NCI-H446 (cell line): ENCODE measurements around the gene PPP1R10.

Experiments
- DNase-seq, 2 experiments: peaks; one replicate each; lab custom pipeline; 2025; lab: John Stamatoyannopoulos, UW

The PPP1R10 gene

GRCh38 chr6:30598912-30599624 lies 18.0 kb downstream of the PPP1R10 start:
- no peak for DNase-seq

GRCh38 chr6:30597315-30598144 lies 19.5 kb downstream of the PPP1R10 start:
- DNase-seq = peak; percentile 73

- no peak for DNase-seq
Observed at GRCh38 chr6:30592287-30592686, 24.8 kb downstream of the PPP1R10 start.

GRCh38 chr6:30591008-30591407 lies 26.0 kb downstream of the PPP1R10 start:
- no peak for DNase-seq

- DNase-seq = no peak
Observed at GRCh38 chr6:30590509-30590908, 26.5 kb downstream of the PPP1R10 start.

- no peak for DNase-seq
Observed at GRCh38 chr6:30589754-30590358, 27.2 kb downstream of the PPP1R10 start.

GRCh38 chr6:30583921-30584320 lies 33.1 kb downstream of the PPP1R10 start:
- no peak for DNase-seq

- DNase-seq = no peak
Observed at GRCh38 chr6:30578051-30578450, 39.0 kb downstream of the PPP1R10 start.

GRCh38 chr6:30573113-30573512 lies 43.9 kb downstream of the PPP1R10 start:
- DNase-seq = no peak

- DNase-seq = no peak
Observed at GRCh38 chr6:30572148-30572547, 44.9 kb downstream of the PPP1R10 start.

GRCh38 chr6:30571762-30572082 lies 45.3 kb downstream of the PPP1R10 start:
- DNase-seq = no peak

- DNase-seq = peak; percentile 91 to 98
Observed at GRCh38 chr6:30571075-30571761, 45.8 kb downstream of the PPP1R10 start, which contains the start of gene ABCF1. Gene ABCF1, plus strand, starts transcription at chr6:30571442. Its CDS starts 46 bp downstream, at chr6:30571488.

- DNase-seq = no peak
Observed at GRCh38 chr6:30570740-30571074, 46.3 kb downstream of the PPP1R10 start.

GRCh38 chr6:30570263-30570662 lies 46.8 kb downstream of the PPP1R10 start:
- no peak for DNase-seq

GRCh38 chr6:30568245-30568644 lies 48.8 kb downstream of the PPP1R10 start:
- DNase-seq = no peak

GRCh38 chr6:30565772-30566171 lies 51.3 kb downstream of the PPP1R10 start:
- DNase-seq = no peak

- no peak for DNase-seq
Observed at GRCh38 chr6:30564114-30564513, 52.9 kb downstream of the PPP1R10 start.

GRCh38 chr6:30562470-30563425 lies 54.3 kb downstream of the PPP1R10 start:
- no peak for DNase-seq

GRCh38 chr6:30560930-30561329 lies 56.1 kb downstream of the PPP1R10 start:
- no peak for DNase-seq

GRCh38 chr6:30557683-30557981 lies 59.4 kb downstream of the PPP1R10 start:
- DNase-seq = no peak

- DNase-seq = peak; percentile 81 to 89
Observed at GRCh38 chr6:30556906-30557682, 59.9 kb downstream of the PPP1R10 start, which contains the start of gene PRR3. Gene PRR3, plus strand, starts transcription at chr6:30557295. Its CDS starts 50 bp downstream, at chr6:30557345.
